ENCODE data around the gene NASP.
"Not testable (repeated sequence)": the region's sequence is repeated elsewhere in the genome, so short reads cannot be mapped to it uniquely, and the experiment has no call there.

Gene NASP

DNA sequence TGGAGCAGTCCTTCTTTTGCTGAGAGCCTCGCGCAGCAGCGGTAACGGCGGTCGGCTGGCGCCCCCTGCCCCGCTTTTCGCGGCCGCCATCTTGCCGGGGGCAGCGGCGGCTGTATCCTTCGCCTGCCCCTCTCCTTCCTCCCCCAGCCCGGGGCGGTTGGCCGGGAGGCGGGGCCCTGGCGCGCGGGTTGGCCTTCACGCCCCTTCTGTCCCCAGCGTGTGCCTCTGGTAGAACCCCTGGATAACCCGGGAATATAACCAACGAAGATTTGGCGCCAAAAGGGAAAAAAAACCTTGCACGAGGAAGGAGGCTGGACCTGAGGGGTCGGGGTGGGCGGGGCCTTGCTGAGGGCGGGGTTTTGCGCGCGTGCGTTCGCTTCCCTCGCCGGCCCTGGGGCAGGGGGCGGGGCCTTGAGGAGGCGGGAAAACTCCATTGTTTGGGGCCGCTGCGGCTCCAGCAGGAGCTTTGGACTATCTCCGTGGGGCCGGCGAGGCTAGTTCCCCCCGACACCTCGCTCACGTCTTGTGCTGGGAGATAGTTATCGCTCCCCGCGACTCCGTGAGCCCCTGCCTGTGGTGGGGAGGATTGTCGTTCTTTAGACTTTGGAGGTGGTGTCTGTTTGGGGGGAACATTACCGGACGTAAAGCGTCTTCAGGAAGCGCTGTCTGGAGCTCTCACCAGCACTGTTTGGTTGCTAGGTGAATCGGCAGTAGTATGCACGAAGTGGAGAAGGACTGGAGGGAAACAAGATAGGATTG is 689 bp downstream of the NASP start:
- TF ChIP-seq, protein P1, sequence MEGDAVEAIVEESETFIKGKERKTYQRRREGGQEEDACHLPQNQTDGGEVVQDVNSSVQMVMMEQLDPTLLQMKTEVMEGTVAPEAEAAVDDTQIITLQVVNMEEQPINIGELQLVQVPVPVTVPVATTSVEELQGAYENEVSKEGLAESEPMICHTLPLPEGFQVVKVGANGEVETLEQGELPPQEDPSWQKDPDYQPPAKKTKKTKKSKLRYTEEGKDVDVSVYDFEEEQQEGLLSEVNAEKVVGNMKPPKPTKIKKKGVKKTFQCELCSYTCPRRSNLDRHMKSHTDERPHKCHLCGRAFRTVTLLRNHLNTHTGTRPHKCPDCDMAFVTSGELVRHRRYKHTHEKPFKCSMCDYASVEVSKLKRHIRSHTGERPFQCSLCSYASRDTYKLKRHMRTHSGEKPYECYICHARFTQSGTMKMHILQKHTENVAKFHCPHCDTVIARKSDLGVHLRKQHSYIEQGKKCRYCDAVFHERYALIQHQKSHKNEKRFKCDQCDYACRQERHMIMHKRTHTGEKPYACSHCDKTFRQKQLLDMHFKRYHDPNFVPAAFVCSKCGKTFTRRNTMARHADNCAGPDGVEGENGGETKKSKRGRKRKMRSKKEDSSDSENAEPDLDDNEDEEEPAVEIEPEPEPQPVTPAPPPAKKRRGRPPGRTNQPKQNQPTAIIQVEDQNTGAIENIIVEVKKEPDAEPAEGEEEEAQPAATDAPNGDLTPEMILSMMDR (IDR thresholded peaks at IDR 0.05; ENCODE audit: low read depth, low read length, missing control alignments) = peak; percentile 6
- in situ Hi-C loops (cut with HindIII; ENCODE audit: low sequenced_read_pairs) = no loop called here
- H3K4me3 ChIP-seq (ENCODE audit: low read depth, low read length) = peak overlapping the region; percentile 95
- DNase-seq (ENCODE audit: low read depth) = peak; percentile 72

DNA sequence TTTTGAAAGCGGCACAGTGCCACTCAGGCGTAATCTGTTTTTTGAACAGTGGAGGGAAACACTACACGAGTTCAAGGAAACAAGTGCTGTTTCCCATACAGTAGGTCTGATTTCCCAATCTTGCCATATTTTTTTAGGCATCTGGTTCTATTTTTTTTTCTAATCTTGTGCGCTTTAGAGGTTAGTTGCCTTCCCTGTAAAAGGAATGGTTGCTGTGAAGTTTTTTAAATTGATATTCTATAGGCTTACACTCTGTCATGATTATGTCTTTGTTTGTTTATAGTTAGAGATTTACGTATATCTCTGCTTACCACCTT is 1.2 kb downstream of the NASP start:
- in situ Hi-C loops (cut with HindIII; ENCODE audit: low sequenced_read_pairs) = no loop called here
- peak overlapping the region; percentile 95 for H3K4me3 ChIP-seq (ENCODE audit: low read depth, low read length)
- DNase-seq (ENCODE audit: low read depth) = no peak
- TF ChIP-seq, protein P1 (IDR thresholded peaks at IDR 0.05; ENCODE audit: low read depth, low read length, missing control alignments) = no peak

DNA sequence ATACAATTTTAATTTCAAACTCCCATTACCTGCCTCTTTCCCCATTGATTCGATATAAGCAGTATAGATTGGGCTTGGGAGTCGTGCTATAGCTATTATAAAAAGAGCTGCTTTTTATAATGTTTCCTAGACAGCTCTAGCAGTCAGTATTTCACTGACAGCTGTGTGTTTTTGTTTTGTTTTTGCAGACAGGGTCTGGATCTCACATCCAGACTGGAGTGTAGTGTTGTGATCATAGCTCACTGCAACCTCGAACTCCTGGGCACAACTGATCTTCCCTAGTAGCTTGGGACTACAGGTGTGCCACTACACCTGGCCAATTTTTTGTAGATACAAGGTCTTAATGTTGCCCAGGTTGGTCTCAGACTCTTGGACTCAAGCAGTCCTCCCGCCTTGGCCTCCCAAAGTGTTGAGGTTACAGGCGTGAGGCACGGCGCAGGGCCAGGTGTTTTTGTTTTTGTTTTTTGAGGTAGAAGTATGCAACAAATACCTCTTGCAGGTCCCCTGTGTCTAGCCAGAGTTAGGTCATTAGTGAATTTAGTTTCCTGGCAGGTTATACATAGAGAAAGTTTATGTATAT is 1.7 kb downstream of the NASP start:
- H3K4me3 ChIP-seq (ENCODE audit: low read depth, low read length) = peak overlapping the region; percentile 95
- in situ Hi-C loops (cut with HindIII; ENCODE audit: low sequenced_read_pairs) = no loop called here
- no peak for DNase-seq (ENCODE audit: low read depth)
- TF ChIP-seq, protein P1 (IDR thresholded peaks at IDR 0.05; ENCODE audit: low read depth, low read length, missing control alignments) = no peak

DNA sequence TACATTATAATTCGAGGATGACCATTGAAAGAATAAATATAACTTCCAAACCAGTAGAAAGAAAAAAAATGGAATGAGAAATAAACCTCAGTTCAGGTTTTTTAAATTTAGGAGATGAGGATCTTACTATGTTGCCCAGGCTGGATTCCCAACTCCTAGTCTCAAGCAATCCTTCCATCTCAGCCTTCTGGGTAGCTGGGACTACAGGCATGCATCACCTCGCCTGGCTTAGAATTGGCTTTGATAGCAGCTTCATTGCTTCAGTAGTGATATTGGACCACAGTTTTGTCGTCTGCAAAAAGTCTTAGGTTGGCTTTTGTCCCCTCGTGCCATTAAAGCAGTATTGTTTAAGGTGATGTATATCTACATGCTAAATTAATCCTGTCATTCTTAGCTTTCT is 2.9 kb downstream of the NASP start:
- in situ Hi-C loops (cut with HindIII; ENCODE audit: low sequenced_read_pairs) = no loop called here
- no peak for DNase-seq (ENCODE audit: low read depth)
- TF ChIP-seq, protein P1 (IDR thresholded peaks at IDR 0.05; ENCODE audit: low read depth, low read length, missing control alignments) = no peak
- no peak overlapping the region for H3K4me3 ChIP-seq (ENCODE audit: low read depth, low read length)

DNA sequence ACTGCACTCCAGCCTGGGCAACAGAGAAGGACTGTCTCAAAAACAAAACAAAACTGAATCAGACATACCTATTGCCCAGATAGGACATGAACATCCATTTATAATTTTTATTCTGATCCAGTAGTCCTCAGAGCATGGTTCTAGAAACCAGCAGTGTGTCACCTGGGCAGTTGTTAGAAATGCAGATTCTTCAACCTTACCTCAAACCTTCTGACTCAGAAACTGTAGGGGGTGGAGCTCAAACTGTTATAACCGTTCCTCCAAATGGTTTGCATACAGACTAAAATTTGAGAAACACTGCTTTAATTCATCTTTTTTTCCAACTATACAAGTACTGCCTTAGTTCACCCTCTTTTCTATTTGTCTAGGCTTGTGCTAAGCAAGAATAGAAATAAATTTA is 6.0 kb downstream of the NASP start:
- DNase-seq (ENCODE audit: low read depth) = no peak
- in situ Hi-C loops (cut with HindIII; ENCODE audit: low sequenced_read_pairs) = no loop called here
- TF ChIP-seq, protein P1 (IDR thresholded peaks at IDR 0.05; ENCODE audit: low read depth, low read length, missing control alignments) = no peak
- no peak overlapping the region for H3K4me3 ChIP-seq (ENCODE audit: low read depth, low read length)

DNA sequence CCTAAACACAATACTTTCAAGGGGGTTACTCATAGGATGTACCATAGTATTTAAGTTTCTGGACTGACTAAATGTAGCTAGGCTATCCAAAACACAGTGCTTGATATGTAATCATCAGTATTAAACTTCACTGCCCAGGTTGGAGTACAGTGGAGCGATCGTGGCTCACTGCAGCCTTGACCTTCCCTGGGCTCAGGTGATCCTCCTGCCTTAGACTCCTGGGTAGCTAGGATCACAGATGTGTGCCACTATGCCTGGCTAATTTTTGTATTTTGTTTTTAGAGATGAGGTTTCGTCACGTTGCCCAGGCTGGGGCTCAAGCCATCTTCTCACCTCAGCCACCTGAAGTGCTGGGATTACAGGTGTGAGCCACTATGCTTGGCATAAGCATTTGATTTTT is 10.6 kb downstream of the NASP start:
- in situ Hi-C loops (cut with HindIII; ENCODE audit: low sequenced_read_pairs) = no loop called here
- DNase-seq (ENCODE audit: low read depth) = no peak
- no peak overlapping the region for H3K4me3 ChIP-seq (ENCODE audit: low read depth, low read length)
- TF ChIP-seq, protein P1 (IDR thresholded peaks at IDR 0.05; ENCODE audit: low read depth, low read length, missing control alignments) = no peak

DNA sequence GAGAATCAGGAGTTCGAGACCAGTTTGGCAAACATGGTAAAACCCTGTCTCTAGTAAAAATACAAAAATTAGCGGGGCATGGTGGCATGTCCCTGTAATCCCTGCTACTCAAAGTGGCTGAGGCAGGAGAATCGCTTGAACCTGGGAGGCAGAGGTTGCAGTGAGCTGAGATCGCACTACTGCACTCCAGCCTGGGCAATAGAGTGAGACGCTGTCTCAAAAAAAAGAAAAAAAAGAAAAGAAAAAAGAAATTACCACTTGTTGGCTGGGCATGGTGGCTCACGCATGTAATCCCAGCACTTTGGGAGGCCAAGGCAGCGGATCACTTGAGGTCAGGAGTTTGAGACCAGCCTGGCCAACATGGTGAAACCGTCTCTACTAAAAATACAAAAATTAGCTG is 12.9 kb downstream of the NASP start:
- DNase-seq (ENCODE audit: low read depth); in situ Hi-C loops (cut with HindIII; ENCODE audit: low sequenced_read_pairs): not testable (repeated sequence)

More for the DNA sequence above, 12.9 kb downstream of the NASP start:
- H3K4me3 ChIP-seq (ENCODE audit: low read depth, low read length) = not testable (repeated sequence)

All from astrocyte of the cerebellum (primary cell).